Measurements from ENCODE around the gene ADAM29.
"Not testable (repeated sequence)": the region's sequence is repeated elsewhere in the genome, so short reads cannot be mapped to it uniquely, and the experiment has no call there.

The ADAM29 gene
- total RNA-seq, result 0.04 to 0.05 reads per million in 2 donors

- no peak for DNase-seq
Measured at GRCh38 chr4:174918058-174918457, at the start of gene ADAM29. TSS of gene ADAM29 (plus strand) at chr4:174918358. CDS start at chr4:174975526, 57,168 bp downstream.

GRCh38 chr4:174869339-174869738 is 48.8 kb upstream of the ADAM29 start:
- no peak for DNase-seq

GRCh38 chr4:174870311-174870710 is 47.8 kb upstream of the ADAM29 start:
- no peak for DNase-seq

- DNase-seq, result no peak
Measured at GRCh38 chr4:174871407-174871806, 46.8 kb upstream of the ADAM29 start.

- not testable (repeated sequence) for DNase-seq
Measured at GRCh38 chr4:174873146-174873545, 45.0 kb upstream of the ADAM29 start.

- no peak for DNase-seq
Measured at GRCh38 chr4:174873931-174874330, 44.2 kb upstream of the ADAM29 start.

- DNase-seq, result no peak
Measured at GRCh38 chr4:174874898-174875297, 43.3 kb upstream of the ADAM29 start.

- DNase-seq, result no peak
Measured at GRCh38 chr4:174880001-174880400, 38.2 kb upstream of the ADAM29 start.

GRCh38 chr4:174882317-174882992 is 35.7 kb upstream of the ADAM29 start:
- no peak for DNase-seq

GRCh38 chr4:174907508-174907907 is 10.7 kb upstream of the ADAM29 start:
- no peak for DNase-seq

GRCh38 chr4:174910271-174910670 is 7.9 kb upstream of the ADAM29 start:
- no peak for DNase-seq

- DNase-seq, result no peak
Measured at GRCh38 chr4:174912919-174913543, 5.1 kb upstream of the ADAM29 start.

- DNase-seq, result no peak
Measured at GRCh38 chr4:174919886-174920423, 1.8 kb downstream of the ADAM29 start.

GRCh38 chr4:174926958-174927357 is 8.8 kb downstream of the ADAM29 start:
- DNase-seq, result no peak

GRCh38 chr4:174928174-174928573 is 10.0 kb downstream of the ADAM29 start:
- DNase-seq, result no peak

- no peak for DNase-seq
Measured at GRCh38 chr4:174928575-174929253, 10.6 kb downstream of the ADAM29 start.

GRCh38 chr4:174929346-174929745 is 11.2 kb downstream of the ADAM29 start:
- no peak for DNase-seq

- no peak for DNase-seq
Measured at GRCh38 chr4:174930895-174931294, 12.7 kb downstream of the ADAM29 start.

GRCh38 chr4:174933083-174933482 is 14.9 kb downstream of the ADAM29 start:
- DNase-seq, result no peak

GRCh38 chr4:174934360-174934759 is 16.2 kb downstream of the ADAM29 start:
- DNase-seq, result no peak

GRCh38 chr4:174935607-174936006 is 17.4 kb downstream of the ADAM29 start:
- no peak for DNase-seq

GRCh38 chr4:174940002-174940401 is 21.8 kb downstream of the ADAM29 start:
- no peak for DNase-seq

- DNase-seq, result no peak
Measured at GRCh38 chr4:174946246-174946645, 28.1 kb downstream of the ADAM29 start.

- no peak for DNase-seq
Measured at GRCh38 chr4:174948826-174949225, 30.7 kb downstream of the ADAM29 start.

All from activated gamma-delta T cell (primary cell).